ENCODE results near the gene IER2.

GRCh38 chr19:13133241-13133870 lies 16.9 kb upstream of the IER2 start:
- TF ChIP-seq CTCF (IDR thresholded peaks at IDR 0.05 in 8 of 11, conservative IDR thresholded peaks at IDR 0.05 in 3 of 11) (no peak), POLR2A (IDR thresholded peaks at IDR 0.05) (no peak)

Data from spleen (tissue), 7 donors.